GM12878 (cell line): Measurements from ENCODE around the gene SMC3. TPM values are rescaled to one million over a fixed set of nuclear protein-coding genes. Genes with fewer than 3 reads are reported as not detected.
A peak's percentile ranks its signal among the peaks of the same experiment; 100 is the strongest.

Experiments
- ATAC-seq: fragments of 200-7000 bp; cut with Tn5 transposase; 3 replicates; pipeline ENCODE4 v1.9.1; 2020; ENCODE audit warnings: mild to moderate bottlenecking, moderate library complexity
- BruUV-seq: library from RNA; stranded (reverse); fragments of 400-500 nt; replicated peaks from 2 replicates; lab custom pipeline; 2021; lab: Mats Ljungman, UMichigan
- CTCF ChIA-PET: fragments of 300-600 bp; sonication (Branson Sonifier 250); formaldehyde crosslinking; extraction: SDS; loops from one replicate; lab custom pipeline; 2021; ENCODE audit warnings: inconsistent platforms; lab: Yijun Ruan, JAX
- POLR2A ChIA-PET: fragments of 350-600 bp; formaldehyde crosslinking; extraction: SDS; loops from one replicate; lab custom pipeline; 2021; ENCODE audit warnings: inconsistent platforms; lab: Charles Lee
- RAD21 ChIA-PET: fragments of 300-600 bp; sonication (Branson Sonifier 250); formaldehyde crosslinking; loops from one replicate; lab custom pipeline; 2023; ENCODE audit warnings: antibody characterized with exemption; ENCODE audit not compliant: unreplicated experiment; lab: Charles Lee
- SMC1A ChIA-PET: fragments of 300-600 bp; sonication (Branson Sonifier 250); formaldehyde crosslinking; loops from one replicate; lab custom pipeline; 2023; ENCODE audit not compliant: unreplicated experiment, uncharacterized antibody; lab: Charles Lee
- DNase-seq: peaks from one replicate; pipeline ENCODE4 v3.0.0-alpha.2; 2011; ENCODE audit warnings: low read depth, low spot score
- FAIRE-seq: peaks from 3 replicates; lab custom pipeline; 2011; peaks lifted over from hg19 to GRCh38; lab: Jason Lieb, UNC
- H2AFZ ChIP-seq: 2 replicates; pipeline ENCODE4 v1.6.0; 2011; ENCODE audit warnings: low read depth, low read length, control low read depth; ENCODE audit not compliant: control insufficient read depth
- H3K27ac ChIP-seq: 2 replicates; pipeline ENCODE4 v1.5.1; 2011; ENCODE audit warnings: control low read depth; ENCODE audit not compliant: control insufficient read depth, insufficient read depth
- H3K27me3 ChIP-seq, 2 experiments: replicated peaks in 1 of 2; 2 replicates each; pipeline versions ENCODE4 v1.6.0 to v1.6.1; 2011; ENCODE audit warnings: low read length in 1 of 2; ENCODE audit not compliant: control insufficient read depth in 2 of 2, insufficient read depth in 2 of 2
- H3K36me3 ChIP-seq, 2 experiments: 2 replicates each; pipeline ENCODE4 v1.5.1; 2011; ENCODE audit warnings: low read length in 1 of 2; ENCODE audit not compliant: control insufficient read depth in 2 of 2, insufficient read depth in 2 of 2
- H3K4me1 ChIP-seq: 2 replicates; pipeline ENCODE4 v1.6.1; 2011; ENCODE audit warnings: mild to moderate bottlenecking, low read length, moderate library complexity, mixed read lengths; ENCODE audit not compliant: control insufficient read depth, insufficient read depth
- H3K4me2 ChIP-seq: 2 replicates; pipeline ENCODE4 v1.6.0; 2011; ENCODE audit warnings: control low read depth; ENCODE audit not compliant: control insufficient read depth, insufficient read depth
- H3K4me3 ChIP-seq: fragments of 200-600 bp; sonication (generic); 2 replicates; pipeline ENCODE4 v1.5.1; 2016
- H3K79me2 ChIP-seq: 2 replicates; pipeline ENCODE4 v1.6.0; 2011; ENCODE audit warnings: low read length; ENCODE audit not compliant: control insufficient read depth, insufficient read depth
- H3K9ac ChIP-seq: 2 replicates; pipeline ENCODE4 v1.8.0; 2011; ENCODE audit warnings: low read length, control low read depth, mixed read lengths; ENCODE audit not compliant: control insufficient read depth, insufficient read depth
- H3K9me3 ChIP-seq: replicated peaks from 3 replicates; pipeline ENCODE4 v1.5.1; 2011; ENCODE audit warnings: mild to moderate bottlenecking, low read length; ENCODE audit not compliant: control insufficient read depth, insufficient read depth
- H4K20me1 ChIP-seq: 2 replicates; pipeline ENCODE4 v1.6.0; 2011; ENCODE audit not compliant: control insufficient read depth, insufficient read depth
- BMI1 ChIP-seq: fragments of 450-650 bp; IDR thresholded peaks from 2 replicates; pipeline ENCODE4 v1.6.1; 2016; ENCODE audit warnings: mild to moderate bottlenecking, moderate library complexity, borderline replicate concordance
- CEBPB ChIP-seq, 2 experiments: fragments of 150-350 bp in 1 of 2; IDR thresholded peaks; 2 replicates each; pipeline ENCODE4 v1.6.1; 2012 to 2014; ENCODE audit warnings: low read depth in 2 of 2, low read length in 2 of 2, borderline replicate concordance in 1 of 2, inconsistent platforms in 1 of 2
- CTCF ChIP-seq, 3 experiments: IDR thresholded peaks in 2 of 3; conservative IDR thresholded peaks in 1 of 3; 2 replicates each; pipeline ENCODE4 v1.5.1; 2011; ENCODE audit warnings: low read depth in 3 of 3, low read length in 3 of 3, mild to moderate bottlenecking in 3 of 3, control low read depth in 2 of 3, moderate library complexity in 2 of 3, inconsistent platforms in 1 of 3, mixed read lengths in 1 of 3; ENCODE audit not compliant: control insufficient read depth in 2 of 3, insufficient read depth in 1 of 3; ENCODE audit errors: extremely low read depth in 1 of 3
- EED ChIP-seq: sonication (generic); IDR thresholded peaks from 2 replicates; pipeline ENCODE4 v1.6.1; 2016; ENCODE audit warnings: antibody characterized with exemption, low read depth
- EGR1 ChIP-seq, 2 experiments: IDR thresholded peaks; 1 replicate in 1 of 2; 2 replicates in 1 of 2; pipeline ENCODE4 v1.6.1; 2011 to 2012; ENCODE audit warnings: low read depth in 2 of 2, low read length in 2 of 2, borderline replicate concordance in 1 of 2, mild to moderate bottlenecking in 1 of 2, moderate library complexity in 1 of 2
- NBN ChIP-seq: fragments of 450-650 bp; IDR thresholded peaks from 2 replicates; pipeline ENCODE4 v1.6.1; 2016
- NFIC ChIP-seq: IDR thresholded peaks from 2 replicates; pipeline ENCODE4 v1.6.1; 2012; ENCODE audit warnings: low read depth, mild to moderate bottlenecking, inconsistent platforms, low read length, moderate library complexity
- PAX5 ChIP-seq: IDR thresholded peaks from 2 replicates; pipeline ENCODE4 v1.6.1; 2011; ENCODE audit warnings: low read depth, low read length, borderline replicate concordance
- STAT3 ChIP-seq: IDR thresholded peaks from 2 replicates; pipeline ENCODE4 v1.6.1; 2011; ENCODE audit warnings: low read depth, low read length, improper control_type of control experiment
- USF1 ChIP-seq: IDR thresholded peaks from 2 replicates; pipeline ENCODE4 v1.6.1; 2011; ENCODE audit warnings: borderline replicate concordance, low read depth, mild to moderate bottlenecking, moderate library complexity, mixed read lengths, low read length; ENCODE audit not compliant: insufficient read depth; ENCODE audit errors: extremely low read length
- YBX1 ChIP-seq: fragments of 450-650 bp; IDR thresholded peaks from 2 replicates; pipeline ENCODE4 v1.6.1; 2016; ENCODE audit warnings: antibody characterized with exemption
- ZBTB40 ChIP-seq: fragments of 450-650 bp; IDR thresholded peaks from 2 replicates; pipeline ENCODE4 v1.6.1; 2016; ENCODE audit warnings: mild to moderate bottlenecking, moderate library complexity, borderline replicate concordance
- WGBS: methylation state at CpG from one replicate; pipeline ENCODE4 v1.1.6; 2016; ENCODE audit warnings: low lambda C conversion rate; ENCODE audit not compliant: insufficient replicate concordance, insufficient coverage; ENCODE audit errors: missing lambda C conversion rate; 5-methylcytosine and 5-hydroxymethylcytosine counted together
- in situ Hi-C: fragments of 300-500 bp; cut with MboI; formaldehyde crosslinking; loops from 9 replicates; pipeline ENCODE4 v1.14.3; 2018; ENCODE audit warnings: mixed read lengths
- intact Hi-C: fragments of 100-400 bp; cut with micrococcal nuclease; formaldehyde crosslinking; loops from one replicate; pipeline ENCODE4 v1.14.2; 2022; ENCODE audit not compliant: unreplicated experiment
- polyA plus RNA-seq, 11 experiments: library from polyadenylated mRNA; depleted of rRNA in 4 of 11; unstranded in 6 of 11; stranded (reverse) in 5 of 11; fragments of >200 nt; fragmentation: Nextera tagmentation in 4 of 11; fragmentation: Illumina TruSeq in 1 of 11; extraction: Ambion mirVana in 4 of 11; extraction: Trizol in 1 of 11; gene quantifications; 1 replicate in 1 of 11; 2 replicates in 10 of 11; pipeline versions ENCODE4 v1.2.1 to v1.2.3, GENCODE V29; 2011 to 2016; ENCODE audit warnings: inconsistent platforms in 2 of 11, missing spikeins in 2 of 11, low read depth in 1 of 11
- total RNA-seq, 4 experiments: library from RNA; depleted of rRNA in 3 of 4; stranded (reverse); fragments of >200 nt in 3 of 4; fragmentation: Illumina TruSeq in 1 of 4; extraction: Trizol in 1 of 4; gene quantifications; 2 replicates each; pipeline versions ENCODE4 v1.2.1 to v1.2.3, GENCODE V29; 2013 to 2021

Gene SMC3
- total and polyA plus RNA-seq, 10 of the 15 experiments (the other 5 are each of a cell fraction or from before 2014, with no cell fraction given) = 30.4 to 123 (median 48.3) TPM

- Histone ChIP-seq H3K36me3 (no peaks in the 10 kb centered on the region), H3K27ac (peak overlapping the region; percentile 67), H3K27me3 (no peaks in the 10 kb centered on the region), H4K20me1 (no peaks in the 10 kb centered on the region), H3K4me1 (peaks cover 29% of the 10 kb centered on the region), H3K9me3 (no peaks in the 10 kb centered on the region), H2AFZ (peak overlapping the region; percentile 66), H3K4me2 (peak overlapping the region; percentile 87), H3K79me2 (no peaks in the 10 kb centered on the region), H3K4me3 (no peak overlapping the region; the same call in 1 of the 2 replicates), H3K9ac (peak overlapping the region; percentile 45; the same call in 1 of the 2 replicates)
- ChIA-PET SMC1A (interaction anchor here (0.9 to 8.8 kb wide), 13 partner anchors 10 to 222 kb away, joined by 3 to 54 read pairs (median 5); no protein-coding TSS in a partner anchor), CTCF (interaction anchor here (0.9 to 10.7 kb wide), 6 partner anchors 14 to 230 kb away, joined by 3 to 85 read pairs (median 4); no protein-coding TSS in a partner anchor), POLR2A (interaction anchor here (0.5 to 3.2 kb wide), 4 partner anchors 32 to 210 kb away, joined by 3 to 15 read pairs (median 4); no protein-coding TSS in a partner anchor), RAD21 (interaction anchor here (0.6 to 7.1 kb wide), 12 partner anchors 9 to 232 kb away, joined by 3 to 34 read pairs (median 6); partner anchors contain the start of gene SMNDC1)
- 2% methylated on average over 12 of the region's 12 CpGs for WGBS
- intact Hi-C loops = loop anchor here (1.0 to 5.0 kb wide), 4 partner anchors 33 to 179 kb away; no protein-coding TSS in a partner anchor
- ATAC-seq (peak; percentile 91), DNase-seq (peak; percentile 87), FAIRE-seq (peak; percentile 84)
- no TSS peak for BruUV-seq
- in situ Hi-C loops = no loop called here
- TF ChIP-seq USF1 (no peak), ZBTB40 (peak; percentile 27; the same call in 1 of the 2 replicates), NBN (peak; percentile 97), CTCF (IDR thresholded peaks at IDR 0.05 in 2 of 3, conservative IDR thresholded peaks at IDR 0.05 in 1 of 3; ENCODE audit: control insufficient read depth in 2 of 3, extremely low read depth in 1 of 3, insufficient read depth in 1 of 3, low read depth in 3 of 3, low read length in 3 of 3) (peak; percentile 28 to 48 (median 37); a peak in 4 of 6 replicates), EGR1 (IDR thresholded peaks at IDR 0.05; ENCODE audit: borderline replicate concordance in 1 of 2, low read depth in 2 of 2, low read length in 2 of 2) (peak in 1 of 2 experiments; percentile 94; a peak in 2 of 3 replicates), PAX5 (peak; percentile 95), EED (peak; percentile 97), CEBPB (IDR thresholded peaks at IDR 0.05; ENCODE audit: borderline replicate concordance in 1 of 2, low read depth in 2 of 2, low read length in 2 of 2) (no peak; a peak in 1 of 4 replicates), STAT3 (no peak), BMI1 (0 out of 2 replicates have a peak, but pooled peaks have one; percentile 22), YBX1 (peak; percentile 12; the same call in 1 of the 2 replicates), NFIC (peak; percentile 95)
Observed at GRCh38 chr10:110535958-110536891, 31.3 kb upstream of the SMC3 start.
